Muscle layer of colon (tissue), 2 donors: ENCODE measurements around the gene C1QTNF3.

Experiments
- H3K27ac ChIP-seq: one replicate; pipeline ENCODE4 v1.7.0; 2013; ENCODE audit warnings: low read depth, mild to moderate bottlenecking, low read length, moderate library complexity
- H3K27me3 ChIP-seq, 2 donors: one replicate each; pipeline ENCODE4 v1.7.0; 2013; ENCODE audit warnings: low read length in 2 of 2, mild to moderate bottlenecking in 2 of 2; ENCODE audit not compliant: insufficient read depth in 2 of 2, control insufficient read depth in 1 of 2
- H3K36me3 ChIP-seq: one replicate; pipeline ENCODE4 v1.7.0; 2013; ENCODE audit warnings: mild to moderate bottlenecking, low read length; ENCODE audit not compliant: insufficient read depth
- H3K4me1 ChIP-seq: one replicate; pipeline ENCODE4 v1.7.0; 2013; ENCODE audit warnings: mild to moderate bottlenecking, low read length; ENCODE audit not compliant: insufficient read depth
- H3K4me3 ChIP-seq, 2 donors: one replicate each; pipeline ENCODE4 v1.7.0; 2013; ENCODE audit warnings: low read length in 2 of 2, low read depth in 1 of 2, mild to moderate bottlenecking in 1 of 2, moderate library complexity in 1 of 2
- H3K9ac ChIP-seq: one replicate; pipeline ENCODE4 v1.7.0; 2013; ENCODE audit warnings: low read length
- H3K9me3 ChIP-seq: one replicate; pipeline ENCODE4 v1.7.0; 2013; ENCODE audit warnings: mild to moderate bottlenecking, low read length
- donor health status: abdominal sarcoma.
- donor health status: Adenocarcinoma of cecum.

C1QTNF3 gene

GRCh38 chr5:33968211-33969005 lies 74.6 kb downstream of the C1QTNF3 start:
- Histone ChIP-seq H3K4me3 (no peak overlapping the region), H3K4me1 (no peaks in the 10 kb centered on the region), H3K36me3 (no peaks in the 10 kb centered on the region), H3K9ac (no peak overlapping the region), H3K27ac (no peak overlapping the region), H3K9me3 (no peaks in the 10 kb centered on the region), H3K27me3 (no peaks in the 10 kb centered on the region)
